EH (cell line): ENCODE data around the gene CC2D2A.
"Not testable (repeated sequence)": the region's sequence is repeated elsewhere in the genome, so short reads cannot be mapped to it uniquely, and the experiment has no call there.

ENCODE experiments used
- DNase-seq: peaks from one replicate; pipeline ENCODE4 v3.0.0-alpha.2; 2015; ENCODE audit warnings: low read depth

CC2D2A gene

DNA sequence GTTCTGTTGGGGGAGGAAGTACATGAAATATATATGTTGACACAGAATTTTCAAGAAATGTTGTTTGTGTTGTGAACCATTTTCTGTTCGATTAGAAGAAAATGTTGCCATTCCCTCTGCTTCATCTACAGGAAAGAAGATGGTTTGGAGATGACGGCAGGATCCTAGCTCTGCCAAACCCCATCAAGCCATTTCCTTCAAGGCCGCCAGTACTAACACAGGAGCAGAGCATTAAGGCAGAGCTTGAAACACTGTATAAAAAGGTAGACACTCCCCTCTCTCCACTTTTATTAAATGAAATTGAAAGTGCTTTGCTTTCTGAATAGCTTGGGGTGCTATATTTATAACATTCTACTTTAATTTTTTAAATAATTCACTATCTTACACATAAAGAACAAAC is 46.8 kb downstream of the CC2D2A start:
- no peak for DNase-seq

DNA sequence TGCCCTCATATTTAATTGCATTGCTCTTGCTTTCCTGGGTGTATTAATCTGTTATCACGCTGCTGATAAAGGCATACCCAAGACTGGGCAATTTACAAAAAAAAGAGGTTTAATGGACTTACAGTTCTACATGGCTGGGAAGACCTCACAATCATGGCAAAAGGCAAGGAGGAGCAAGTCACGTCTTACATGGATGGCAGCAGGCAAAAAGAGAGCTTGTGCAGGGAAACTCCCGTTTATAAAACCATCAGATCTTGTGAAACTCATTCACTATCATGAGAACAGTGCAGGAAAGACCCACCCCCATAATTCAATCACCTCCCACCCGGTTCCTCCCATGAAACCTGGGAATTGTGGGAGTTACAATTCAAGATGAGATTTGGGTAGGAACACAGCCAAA is 48.0 kb downstream of the CC2D2A start:
- DNase-seq = not testable (repeated sequence)

DNA sequence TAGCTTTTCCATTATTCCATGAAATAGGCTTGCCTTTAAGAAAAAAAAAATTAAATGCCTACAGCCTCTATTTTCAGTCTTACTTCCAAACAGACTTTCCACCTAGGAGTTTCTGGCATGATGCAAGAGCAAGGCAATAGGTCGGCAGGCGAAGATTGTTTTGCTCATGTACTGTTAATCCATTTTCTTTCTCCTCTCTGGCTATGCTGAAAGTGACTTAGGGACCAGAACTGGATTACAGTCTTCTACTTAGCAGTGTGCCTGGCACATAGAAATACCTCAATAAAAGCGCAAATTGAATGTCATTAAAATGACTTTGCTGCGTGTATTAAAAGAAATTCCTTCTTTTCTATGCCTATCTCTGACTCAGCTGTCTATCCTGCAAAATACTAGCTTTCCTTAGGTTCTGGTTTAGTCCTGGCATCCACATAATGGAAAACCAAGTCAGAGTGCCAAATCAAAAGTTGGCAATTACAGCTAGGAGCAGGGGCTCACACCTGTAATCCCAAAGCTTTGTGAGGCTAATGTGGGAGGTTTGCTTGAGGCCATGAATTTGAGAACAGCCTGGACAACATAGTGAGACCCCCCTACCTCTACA is 51.9 kb downstream of the CC2D2A start:
- DNase-seq = peak; percentile 5

DNA sequence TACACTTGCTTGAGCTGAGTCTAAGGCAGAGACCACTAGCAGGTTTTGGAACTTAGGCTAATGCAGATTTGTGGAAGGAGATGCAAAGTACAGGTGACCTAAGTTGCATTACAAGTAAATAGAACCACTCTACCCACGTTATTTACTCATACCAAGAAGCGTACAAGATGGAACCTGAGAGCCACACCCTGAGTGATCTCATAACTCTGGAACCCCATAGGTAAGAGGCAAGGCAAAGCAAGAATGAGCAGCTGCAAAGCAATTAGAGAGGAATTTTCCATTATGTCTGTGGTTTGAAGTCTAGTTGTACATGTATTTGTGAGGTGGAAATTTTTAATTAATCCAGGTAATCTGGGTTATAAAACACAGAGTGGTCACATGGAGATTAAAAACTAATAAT is 55.4 kb downstream of the CC2D2A start:
- DNase-seq = no peak

DNA sequence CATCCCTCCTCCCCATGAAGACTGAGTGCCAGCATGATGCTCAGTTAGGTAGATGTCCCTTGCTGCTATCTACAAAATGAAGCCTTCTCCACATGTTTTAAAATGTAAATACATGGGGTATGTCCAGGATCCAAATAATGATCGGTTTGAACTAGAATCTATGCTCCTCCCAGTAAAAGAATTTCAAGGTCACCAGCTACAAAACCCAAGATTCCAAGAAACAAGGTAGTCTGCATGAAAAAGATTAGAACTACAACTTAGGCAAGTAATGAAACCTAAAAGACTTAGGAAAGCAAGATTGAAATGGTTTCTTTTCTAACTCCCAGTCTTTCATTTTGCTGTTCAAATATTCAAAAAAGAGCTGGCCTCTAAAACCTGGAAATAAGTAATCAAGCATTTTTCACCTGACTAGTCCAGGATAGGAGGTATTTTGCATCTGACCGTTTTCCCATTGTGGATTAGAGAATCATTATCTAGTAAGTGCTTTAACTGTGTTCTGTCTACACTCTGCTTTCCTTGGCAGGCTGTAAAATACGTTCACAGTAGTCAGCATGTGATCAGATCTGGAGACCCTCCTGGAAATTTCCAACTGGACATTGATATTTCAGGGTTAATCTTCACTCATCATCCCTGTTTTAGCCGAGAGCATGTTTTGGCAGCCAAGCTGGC is 57.4 kb downstream of the CC2D2A start:
- DNase-seq = no peak

DNA sequence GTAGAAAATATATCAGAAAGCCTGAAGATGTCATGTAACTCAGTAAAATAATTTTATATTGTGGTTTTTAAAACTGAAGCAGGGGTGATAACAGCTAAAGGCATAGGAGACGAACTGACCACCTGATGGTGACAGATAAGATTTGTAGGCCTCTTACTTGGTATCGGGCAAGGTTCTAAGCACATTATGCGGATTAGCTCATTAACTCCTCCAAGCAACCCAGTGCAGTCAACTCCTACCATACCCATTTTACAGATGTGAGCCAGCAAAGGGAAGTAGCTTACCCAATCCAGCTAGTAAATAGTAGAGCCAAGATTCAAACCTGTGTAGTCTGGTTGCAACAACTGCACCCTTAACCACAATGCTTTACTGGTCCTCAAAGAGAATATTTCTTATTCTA is 62.1 kb downstream of the CC2D2A start:
- DNase-seq = no peak

DNA sequence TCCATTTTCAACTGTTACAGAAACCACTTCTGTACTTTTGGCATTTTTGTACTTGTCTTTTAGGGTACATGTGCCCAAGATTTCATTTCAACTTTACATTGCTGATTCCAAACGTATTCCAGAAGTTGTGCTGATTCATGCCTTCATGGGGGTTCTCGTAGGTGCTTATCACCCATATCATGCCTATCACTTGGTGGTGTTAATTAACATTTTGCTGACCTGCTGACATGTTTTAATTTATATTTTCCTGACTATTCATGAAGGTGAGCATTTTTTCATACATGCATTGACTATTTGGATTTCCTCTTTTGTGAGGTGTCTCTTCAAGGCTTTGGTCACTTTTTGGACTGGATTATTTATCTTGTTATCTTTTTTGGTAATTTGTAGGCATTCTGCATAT is 64.1 kb downstream of the CC2D2A start:
- DNase-seq = no peak

DNA sequence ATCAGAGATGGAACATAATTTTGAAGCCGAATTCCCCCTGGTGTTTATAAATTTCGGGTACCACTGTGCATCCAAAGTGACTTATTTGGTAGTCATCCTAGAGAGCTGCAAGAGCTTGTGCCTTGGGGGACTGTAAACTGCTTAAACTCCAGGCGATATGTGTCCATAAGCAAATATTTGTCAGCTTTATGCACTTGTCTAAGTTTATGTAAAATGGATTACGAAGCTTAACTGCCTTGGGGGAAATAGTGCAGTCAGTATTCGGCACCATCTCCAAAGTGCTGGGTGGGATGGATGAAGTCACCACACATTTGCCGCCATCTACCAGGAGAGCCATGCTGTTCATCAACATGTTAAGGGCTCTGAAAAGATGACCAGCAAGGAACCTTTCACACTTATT is 65.9 kb downstream of the CC2D2A start:
- no peak for DNase-seq

DNA sequence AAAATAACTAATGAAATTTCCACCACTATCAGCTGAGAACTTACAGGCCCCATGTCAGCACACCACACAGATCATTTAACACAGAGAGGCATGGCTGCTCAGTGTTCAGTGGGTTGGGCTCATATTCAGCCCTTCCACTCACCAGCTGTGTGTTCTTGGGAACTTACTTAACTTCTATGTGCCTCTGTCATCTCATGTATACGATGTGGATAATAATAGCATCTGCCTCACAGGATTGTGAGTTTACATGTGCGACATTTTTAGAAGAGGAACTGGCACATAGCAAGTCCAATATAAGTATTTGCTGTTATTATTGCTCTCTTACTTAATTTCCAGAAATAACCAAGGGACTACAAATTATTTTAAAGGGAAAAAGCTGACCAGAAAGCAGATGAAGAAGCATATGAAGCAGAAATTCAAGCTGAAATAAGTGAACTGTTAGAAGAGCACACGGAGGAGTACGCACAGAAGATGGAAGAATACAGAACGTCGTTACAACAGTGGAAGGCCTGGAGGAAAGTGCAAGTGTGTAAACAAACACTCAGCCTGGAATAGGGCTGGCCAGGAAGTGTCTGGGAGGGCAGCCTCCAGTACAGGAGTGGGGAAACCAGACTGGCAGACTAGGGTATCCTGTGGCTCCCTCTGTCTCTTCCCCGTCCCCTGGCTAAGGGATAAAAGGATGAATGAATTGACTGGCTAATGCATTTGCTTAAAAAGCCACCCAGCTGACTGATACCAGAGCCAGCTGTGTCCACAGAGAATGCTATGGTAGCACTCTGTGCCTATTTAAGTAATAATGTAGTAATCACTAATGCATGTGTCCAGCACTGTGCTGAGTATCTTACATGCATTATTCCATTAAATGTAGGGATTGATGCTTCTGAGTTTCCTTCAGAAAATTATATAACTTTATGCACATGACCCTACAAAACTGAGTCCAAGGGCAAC is 67.1 kb downstream of the CC2D2A start:
- DNase-seq = no peak

DNA sequence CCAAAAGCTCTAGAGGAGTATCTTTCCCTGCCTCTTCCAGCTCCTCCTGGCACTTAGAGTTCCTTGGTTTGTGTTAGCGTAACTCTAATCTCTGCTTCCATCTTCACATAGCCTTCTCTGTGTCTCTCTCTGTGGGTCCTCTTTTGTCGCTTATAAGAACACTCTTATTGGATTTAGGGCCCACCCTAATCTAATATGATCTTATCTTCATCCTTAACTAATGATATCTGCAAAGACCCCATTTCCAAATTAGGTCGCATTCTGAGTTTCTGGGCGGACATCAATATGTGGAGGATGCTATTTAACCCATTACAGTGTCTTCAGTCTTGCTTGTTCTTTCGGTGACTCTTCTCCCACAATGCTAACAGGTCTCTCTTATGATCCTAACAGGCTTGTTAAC is 72.3 kb downstream of the CC2D2A start:
- no peak for DNase-seq

DNA sequence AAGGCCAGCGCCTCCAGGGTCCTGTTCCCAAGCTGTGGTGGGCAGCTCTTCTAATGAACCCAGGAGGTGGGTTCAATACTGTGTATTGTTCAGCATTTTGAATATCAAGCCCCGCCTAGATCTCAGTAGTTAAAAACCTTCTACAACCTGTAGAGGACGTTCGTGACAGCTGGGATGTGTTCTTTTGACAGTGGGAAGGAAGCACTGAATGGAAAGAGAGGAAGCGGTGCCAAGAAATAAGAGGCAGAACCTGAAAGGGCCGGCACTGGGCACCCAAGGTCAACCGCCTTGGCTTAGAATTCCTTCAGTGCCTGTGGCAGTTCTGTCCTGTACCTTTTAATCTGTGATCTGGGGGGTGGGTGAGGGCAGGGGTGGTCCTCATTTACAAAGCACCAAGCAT is 73.1 kb downstream of the CC2D2A start:
- no peak for DNase-seq

DNA sequence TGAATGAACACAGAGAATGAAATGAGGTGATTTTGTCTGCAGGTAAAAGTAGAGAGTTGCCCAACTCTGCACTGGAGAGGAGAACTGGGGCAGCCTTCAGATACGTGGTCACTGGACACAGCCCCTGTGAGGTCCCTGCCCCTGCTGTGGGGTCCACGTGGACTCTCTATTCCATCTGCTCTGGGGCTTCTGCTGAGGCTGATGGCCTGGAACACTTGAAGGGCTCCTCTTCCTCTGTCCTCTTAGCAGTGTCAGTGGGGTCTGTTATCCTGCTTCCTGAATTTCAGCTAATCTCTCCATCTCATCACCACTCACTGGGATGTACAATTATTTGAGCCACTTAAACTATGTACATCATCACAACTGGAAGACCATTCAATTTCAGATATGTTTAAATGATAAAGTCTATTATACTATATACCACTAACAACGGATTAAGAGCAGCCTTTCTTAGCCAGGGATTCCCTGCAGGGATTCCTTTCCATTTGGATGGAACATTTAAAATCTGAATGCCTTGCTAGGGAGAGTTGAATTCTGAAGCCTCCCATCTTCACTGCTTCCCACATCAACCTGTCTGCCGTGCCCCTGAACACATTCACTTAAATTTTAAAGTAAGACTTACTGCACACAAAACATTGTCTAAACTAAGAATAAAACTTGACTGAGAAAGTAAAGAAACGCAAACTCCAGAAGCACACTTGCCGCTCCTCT is 74.0 kb downstream of the CC2D2A start:
- DNase-seq = no peak

DNA sequence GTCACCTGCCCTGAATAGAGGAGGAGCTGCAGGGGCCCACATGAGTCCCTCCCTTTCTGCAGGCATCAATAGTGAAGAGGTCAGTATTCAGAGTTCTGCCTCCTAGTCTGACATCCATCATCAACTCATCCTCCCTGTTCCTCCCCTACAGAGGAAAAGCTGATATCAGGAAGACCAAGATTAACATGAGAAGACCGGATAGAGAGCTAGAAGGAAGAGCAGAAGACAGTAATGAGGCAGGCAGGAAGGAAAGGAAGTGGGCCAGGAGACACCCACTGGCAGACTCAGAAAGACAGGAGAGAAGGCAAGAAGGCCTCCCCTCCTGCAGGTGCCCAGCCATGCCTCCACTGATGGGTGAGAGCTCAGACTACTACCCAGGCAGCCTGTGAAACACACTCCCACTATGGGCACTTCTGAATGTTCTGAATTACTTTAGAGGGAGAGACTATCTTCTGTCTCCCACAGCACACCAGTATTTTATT is 74.6 kb downstream of the CC2D2A start:
- no peak for DNase-seq

DNA sequence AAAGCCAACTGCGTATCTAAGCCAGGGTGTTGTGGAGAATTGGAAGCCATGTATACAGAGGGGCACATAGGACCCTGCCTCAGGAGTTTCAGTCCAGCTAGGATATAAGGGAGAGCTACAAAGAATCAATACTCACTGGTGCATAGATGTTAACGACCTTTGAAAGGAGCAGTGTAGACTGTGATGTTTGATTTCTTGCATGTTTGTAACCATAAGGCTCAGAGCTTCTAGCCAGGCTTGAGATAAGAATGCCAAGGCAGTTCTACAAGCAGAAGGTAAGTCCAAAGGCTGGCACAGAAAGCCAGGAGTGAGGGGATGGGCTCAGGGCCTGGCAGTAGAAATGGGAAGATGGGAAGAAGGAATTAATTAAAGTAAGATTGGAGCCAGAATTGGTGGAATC is 75.7 kb downstream of the CC2D2A start:
- DNase-seq = no peak

DNA sequence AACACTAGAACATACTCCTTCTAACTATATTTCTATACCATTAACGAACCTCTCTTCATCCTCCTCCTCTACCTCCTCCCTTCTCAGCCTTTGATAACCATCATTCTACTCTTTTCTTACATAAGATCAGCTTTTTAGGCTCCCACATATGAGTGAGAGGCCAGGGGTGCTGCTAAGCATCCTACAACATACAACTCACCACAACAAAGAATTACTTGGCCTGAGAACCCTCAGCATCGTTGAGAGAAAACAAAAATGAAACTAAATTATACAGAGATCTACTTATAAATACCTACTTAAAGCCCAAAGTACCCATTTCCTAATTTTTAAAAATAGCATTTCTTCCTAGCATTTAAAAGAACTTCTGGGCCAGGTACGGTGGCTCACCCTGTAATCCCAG is 77.7 kb downstream of the CC2D2A start:
- no peak for DNase-seq

DNA sequence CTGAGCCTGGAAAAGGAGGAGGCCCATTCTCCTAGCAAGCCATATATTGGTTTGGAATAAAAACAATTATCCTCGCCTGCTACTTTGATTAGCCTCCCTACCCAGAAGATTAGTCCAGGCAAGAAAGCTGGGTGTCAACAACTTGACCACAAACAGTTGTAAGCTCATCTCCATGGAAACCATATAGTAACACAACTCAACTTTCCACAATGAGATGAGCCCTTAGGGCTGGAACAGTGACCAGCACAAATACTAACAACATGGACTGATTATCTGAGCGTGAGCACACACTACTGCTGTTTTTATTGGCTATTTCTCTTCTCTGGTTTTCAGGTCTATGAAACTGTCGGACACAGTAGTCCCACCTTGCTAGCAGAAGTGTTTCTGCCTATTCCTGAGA is 80.8 kb downstream of the CC2D2A start:
- DNase-seq = no peak

DNA sequence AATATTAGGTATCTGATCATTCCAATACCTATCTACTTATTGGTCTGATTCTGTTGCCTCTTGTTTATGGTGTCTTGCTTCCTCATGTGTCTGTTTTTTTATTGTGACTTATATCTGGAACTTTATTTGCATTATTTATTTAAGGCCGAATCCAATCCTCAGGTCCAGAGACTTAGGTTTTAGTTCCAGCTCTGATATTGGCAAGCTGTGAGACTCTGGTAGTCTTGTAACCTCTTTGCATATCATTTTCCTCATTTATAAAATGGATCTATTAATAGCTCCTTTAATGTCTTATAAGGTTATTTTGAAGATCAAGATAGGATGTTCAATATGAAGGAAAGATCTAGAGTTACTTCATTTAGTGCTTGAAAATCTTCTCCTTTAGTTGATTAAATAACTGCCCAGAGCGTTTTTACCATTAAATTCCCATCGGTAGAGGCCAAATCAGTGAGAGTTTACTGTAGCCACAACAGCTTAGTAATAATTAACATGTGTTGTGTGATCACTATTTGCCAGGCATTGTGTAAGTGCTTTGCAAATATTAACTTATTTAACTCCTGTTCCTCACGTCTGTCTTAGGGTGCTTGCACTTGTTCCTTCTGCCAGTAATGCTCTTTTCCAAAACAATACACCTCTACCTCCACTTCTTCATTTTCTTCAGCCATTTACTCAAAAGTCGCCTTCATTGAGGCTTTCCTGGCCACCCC is 82.2 kb downstream of the CC2D2A start:
- no peak for DNase-seq

DNA sequence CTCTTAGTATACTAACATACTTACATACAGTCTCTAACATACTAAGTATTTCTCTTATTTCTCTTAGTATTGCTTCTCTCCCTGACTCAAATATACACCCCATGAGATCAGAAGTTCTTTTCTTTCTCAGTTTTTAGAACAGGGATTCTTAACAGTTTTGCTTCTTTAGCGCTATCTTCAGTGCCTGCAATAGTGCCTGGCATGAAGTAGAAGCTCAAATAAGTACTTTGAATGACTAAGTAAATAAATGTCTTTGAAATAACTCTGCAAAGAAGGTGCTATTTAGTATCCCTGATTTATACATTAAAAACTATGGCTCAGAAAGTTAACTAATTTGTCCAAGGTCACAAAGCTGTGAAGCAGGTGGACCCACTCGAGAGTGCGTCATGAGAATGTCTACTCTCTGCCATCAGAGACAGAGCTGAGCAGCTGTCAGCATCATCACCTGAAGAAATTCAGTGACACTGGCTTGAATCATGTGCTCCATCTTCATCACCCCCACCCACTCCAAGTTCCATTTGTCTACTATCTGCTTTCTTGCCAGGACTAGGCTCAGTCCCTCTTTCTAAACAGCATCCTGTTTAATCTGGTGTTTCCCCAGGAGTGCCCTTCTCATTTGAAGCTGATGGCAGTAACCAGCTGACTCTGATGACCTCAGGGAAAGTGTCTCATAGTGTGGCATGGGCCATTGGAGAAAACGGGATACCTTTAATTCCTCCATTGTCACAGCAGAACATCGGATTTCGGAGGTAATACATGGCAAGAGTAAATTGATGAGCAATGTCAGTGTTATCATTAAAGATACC is 83.1 kb downstream of the CC2D2A start:
- DNase-seq = no peak

DNA sequence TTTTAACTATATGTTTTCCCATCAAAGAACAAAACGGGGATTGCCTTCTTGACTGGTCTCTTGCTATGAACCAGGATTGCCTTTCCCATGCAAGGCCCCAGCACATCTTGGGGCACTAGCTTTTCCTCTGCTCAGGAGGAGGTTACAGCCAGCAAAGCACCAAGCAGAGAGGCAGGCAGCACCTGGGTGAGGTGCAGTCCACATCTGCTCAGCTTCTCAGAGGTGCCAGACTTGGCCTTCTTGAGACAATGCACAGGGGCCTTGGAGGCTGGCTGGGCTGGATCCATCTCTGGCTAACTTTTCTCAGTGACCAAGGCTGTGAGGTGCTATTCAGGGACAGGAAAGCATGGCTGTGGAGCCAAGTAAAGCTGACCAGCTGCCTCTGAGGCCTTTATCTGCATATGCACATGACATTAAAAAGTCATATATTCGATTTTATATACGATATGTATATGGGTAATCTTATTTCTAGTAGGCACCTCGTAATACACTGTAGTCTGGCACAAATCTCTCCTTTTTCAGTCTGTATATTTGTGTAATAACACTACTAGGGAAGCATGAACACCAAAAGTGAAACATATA is 86.9 kb downstream of the CC2D2A start:
- no peak for DNase-seq

DNA sequence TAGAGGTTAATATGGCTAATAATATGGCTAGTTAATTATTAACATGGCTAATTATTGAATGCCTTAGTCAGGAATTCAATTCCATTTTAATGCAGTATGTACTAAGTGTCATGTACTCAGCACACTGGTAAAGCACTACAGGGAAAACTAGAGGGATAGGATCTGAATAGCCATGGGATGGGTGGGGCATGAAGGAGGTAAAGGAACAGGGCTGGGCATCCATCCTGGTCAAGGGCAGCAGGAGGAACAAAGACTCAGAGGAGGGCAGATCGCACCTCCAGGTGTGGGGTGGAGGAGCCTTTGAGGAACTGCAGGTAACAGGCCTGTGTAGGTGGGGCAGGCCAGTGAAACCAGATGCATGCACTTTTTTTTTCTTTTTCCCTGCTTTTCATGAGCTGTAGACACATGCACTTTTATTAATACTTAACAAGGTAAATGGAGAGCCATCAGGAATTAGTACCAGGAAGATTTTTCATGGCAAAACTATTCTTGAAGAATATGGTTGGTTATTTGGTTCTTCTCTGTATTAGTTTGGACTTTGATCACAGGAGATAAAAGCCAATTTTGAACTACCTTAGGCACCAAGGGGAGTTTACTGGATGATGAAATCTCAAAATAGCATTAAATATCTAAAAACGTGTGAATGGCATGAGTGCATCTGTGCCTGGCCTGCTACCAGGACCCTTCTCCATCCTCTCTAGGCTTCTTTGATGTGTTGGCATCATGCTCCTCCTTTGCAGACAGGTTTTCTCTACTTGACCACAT is 88.3 kb downstream of the CC2D2A start:
- no peak for DNase-seq
